ENCODE measurements around the gene MAPK8IP3.

- TF ChIP-seq CTCF (IDR thresholded peaks at IDR 0.05) (no peak), POLR2AphosphoS5 (IDR thresholded peaks at IDR 0.05) (no peak), EP300 (IDR thresholded peaks at IDR 0.05) (no peak)
Observed at GRCh38 chr16:1808691-1809090, 102.7 kb downstream of the MAPK8IP3 start.

All from suprapubic skin (tissue), 4 donors.